T-helper 1 cell treated with Interleukin-12 subunit alpha and Interleukin-12 subunit beta and Interleukin-4 antibody, amounts not matched to agents 30 μg/mL and 1 μg/mL, for 36 hours (primary cell): ENCODE data around the gene TMEM82.

ENCODE experiments used
- H3K27ac Mint-ChIP-seq: one replicate; pipeline ENCODE4 v1.8.0; 2021; ENCODE audit warnings: mild to moderate bottlenecking, mixed read lengths
- H3K27me3 Mint-ChIP-seq: one replicate; pipeline ENCODE4 v1.8.0; 2021; ENCODE audit warnings: low read depth, mixed read lengths
- H3K36me3 Mint-ChIP-seq: one replicate; pipeline ENCODE4 v1.8.0; 2021; ENCODE audit warnings: low read depth, mixed read lengths
- H3K4me1 Mint-ChIP-seq: one replicate; pipeline ENCODE4 v1.8.0; 2021; ENCODE audit warnings: low read depth, mixed read lengths
- H3K4me3 Mint-ChIP-seq: one replicate; pipeline ENCODE4 v1.8.0; 2021; ENCODE audit warnings: mild to moderate bottlenecking, moderate library complexity, mixed read lengths
- H3K9me3 Mint-ChIP-seq: one replicate; pipeline ENCODE4 v1.8.0; 2021; ENCODE audit warnings: mixed read lengths

The TMEM82 gene

GRCh38 chr1:15753776-15754175, 11.5 kb downstream of the TMEM82 start:
- Mint-ChIP-seq H3K27ac (no peak overlapping the region), H3K9me3 (no peaks in the 10 kb centered on the region), H3K4me3 (no peak overlapping the region), H3K27me3 (peaks cover 33% of the 10 kb centered on the region), H3K36me3 (no peaks in the 10 kb centered on the region), H3K4me1 (peaks cover 8% of the 10 kb centered on the region)

- Mint-ChIP-seq H3K27ac (no peak overlapping the region), H3K9me3 (no peaks in the 10 kb centered on the region), H3K4me3 (no peak overlapping the region), H3K27me3 (peaks cover 42% of the 10 kb centered on the region), H3K4me1 (peaks cover 8% of the 10 kb centered on the region), H3K36me3 (no peaks in the 10 kb centered on the region)
Observed at GRCh38 chr1:15755021-15755645, 12.8 kb downstream of the TMEM82 start.

- Mint-ChIP-seq H3K27ac (no peak overlapping the region), H3K4me3 (no peak overlapping the region), H3K9me3 (no peaks in the 10 kb centered on the region), H3K4me1 (peaks cover 8% of the 10 kb centered on the region), H3K36me3 (no peaks in the 10 kb centered on the region), H3K27me3 (peaks cover 47% of the 10 kb centered on the region)
Observed at GRCh38 chr1:15755646-15756040, 13.3 kb downstream of the TMEM82 start.

- H3K9me3 Mint-ChIP-seq: no peaks in the 10 kb centered on the region
- peaks cover 8% of the 10 kb centered on the region for H3K4me1 Mint-ChIP-seq
- no peaks in the 10 kb centered on the region for H3K36me3 Mint-ChIP-seq
- H3K27ac Mint-ChIP-seq: no peak overlapping the region
- H3K4me3 Mint-ChIP-seq: no peak overlapping the region
- H3K27me3 Mint-ChIP-seq: peaks cover 54% of the 10 kb centered on the region
Observed at GRCh38 chr1:15756143-15757015, 14.1 kb downstream of the TMEM82 start.

GRCh38 chr1:15757016-15757543, 14.8 kb downstream of the TMEM82 start:
- H3K4me1 Mint-ChIP-seq: peaks cover 8% of the 10 kb centered on the region
- H3K9me3 Mint-ChIP-seq: no peaks in the 10 kb centered on the region
- peaks cover 58% of the 10 kb centered on the region for H3K27me3 Mint-ChIP-seq
- H3K36me3 Mint-ChIP-seq: no peaks in the 10 kb centered on the region
- no peak overlapping the region for H3K4me3 Mint-ChIP-seq
- H3K27ac Mint-ChIP-seq: no peak overlapping the region

GRCh38 chr1:15757575-15758342, 15.5 kb downstream of the TMEM82 start:
- Mint-ChIP-seq H3K4me3 (peak overlapping the region; percentile 21), H3K4me1 (peaks cover 8% of the 10 kb centered on the region), H3K9me3 (no peaks in the 10 kb centered on the region), H3K27ac (no peak overlapping the region), H3K27me3 (peaks cover 64% of the 10 kb centered on the region), H3K36me3 (no peaks in the 10 kb centered on the region)

DNA sequence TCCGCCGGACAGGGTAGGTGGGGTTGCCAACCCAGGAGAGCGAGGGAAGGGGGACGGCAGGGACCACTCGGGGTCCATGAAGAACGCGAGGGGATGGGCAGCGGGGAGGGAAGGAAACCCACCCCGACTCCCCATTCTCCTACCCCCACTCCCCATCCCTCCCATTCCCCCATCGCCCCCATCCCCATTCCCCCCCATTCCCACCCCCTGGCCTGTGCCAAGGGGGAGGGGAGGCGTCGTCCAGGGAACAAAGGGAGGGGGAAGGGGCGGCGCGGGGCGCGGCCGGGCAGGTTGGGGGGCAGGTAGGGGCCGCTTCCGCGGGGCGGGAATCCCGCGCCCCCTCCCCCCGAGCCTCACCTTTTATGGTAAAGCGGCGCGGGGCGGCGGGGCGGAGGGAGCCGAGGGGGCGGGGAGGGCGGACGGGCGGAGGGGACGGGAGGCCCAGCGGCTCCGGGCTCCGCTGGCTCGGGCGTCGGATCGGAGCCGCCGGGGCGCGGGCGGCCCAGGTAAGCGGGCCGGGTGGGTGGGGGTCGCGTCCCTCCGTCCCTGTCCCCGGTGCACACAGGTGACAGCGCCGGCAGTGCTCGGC, 16.1 kb downstream of the TMEM82 start, which contains the start of gene FBLIM1:
Gene FBLIM1 (plus strand): TSS at position 453 of the 589 bp plus-strand sequence. CDS start 6,189 bp downstream, outside the sequence.
- no peaks in the 10 kb centered on the region for H3K9me3 Mint-ChIP-seq
- no peak within 1 kb of the TSS for H3K27ac Mint-ChIP-seq
- no peaks in the 10 kb centered on the region for H3K36me3 Mint-ChIP-seq
- H3K27me3 Mint-ChIP-seq: peaks cover 66% of the 10 kb centered on the region
- peaks cover 8% of the 10 kb centered on the region for H3K4me1 Mint-ChIP-seq
- peak within 1 kb of the TSS; percentile 21 for H3K4me3 Mint-ChIP-seq

- no peaks in the 10 kb centered on the region for H3K9me3 Mint-ChIP-seq
- H3K4me1 Mint-ChIP-seq: peaks cover 8% of the 10 kb centered on the region
- H3K27ac Mint-ChIP-seq: no peak overlapping the region
- no peak overlapping the region for H3K4me3 Mint-ChIP-seq
- no peaks in the 10 kb centered on the region for H3K36me3 Mint-ChIP-seq
- peaks cover 67% of the 10 kb centered on the region for H3K27me3 Mint-ChIP-seq
Observed at GRCh38 chr1:15758953-15759661, 16.8 kb downstream of the TMEM82 start.

GRCh38 chr1:15760520-15761211, 18.4 kb downstream of the TMEM82 start:
- Mint-ChIP-seq H3K4me3 (no peak overlapping the region), H3K4me1 (peaks cover 8% of the 10 kb centered on the region), H3K9me3 (no peaks in the 10 kb centered on the region), H3K27ac (no peak overlapping the region), H3K27me3 (peaks cover 63% of the 10 kb centered on the region), H3K36me3 (no peaks in the 10 kb centered on the region)

DNA sequence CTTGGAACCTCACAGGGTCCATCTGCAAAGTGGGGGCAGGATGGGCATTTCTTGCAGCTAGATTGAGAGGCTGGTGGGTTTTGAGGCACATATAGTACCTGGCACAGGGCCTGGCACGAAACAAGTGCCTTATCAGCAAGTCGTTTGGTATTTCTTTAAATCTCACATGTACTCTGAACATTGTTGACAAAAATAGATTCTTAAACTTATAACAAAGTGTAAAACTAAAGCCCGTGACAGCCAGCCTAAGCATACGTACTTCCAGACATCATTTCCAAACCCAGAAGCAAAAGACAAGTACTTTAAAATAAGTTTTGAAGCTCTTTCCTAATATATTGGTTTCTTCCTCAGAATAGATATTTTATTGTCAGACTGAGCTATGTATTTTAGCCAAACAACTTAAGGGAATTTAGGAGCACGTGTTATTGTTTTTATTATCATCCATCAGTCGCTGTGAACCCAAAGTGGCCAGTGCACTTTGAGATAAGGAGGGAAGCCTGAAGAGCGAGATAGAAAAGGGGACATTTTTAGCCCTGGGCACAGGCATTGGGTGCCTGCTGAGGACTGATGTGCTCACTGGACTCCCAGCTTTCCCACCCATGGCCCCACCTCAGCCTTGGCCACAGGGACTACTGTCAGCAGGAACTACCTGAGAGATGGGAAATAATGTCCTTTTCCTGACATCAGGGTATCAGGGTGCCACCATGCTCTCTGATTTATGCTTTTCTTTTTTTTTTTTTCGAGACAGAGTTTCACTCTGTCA, 19.2 kb downstream of the TMEM82 start:
- no peak overlapping the region for H3K4me3 Mint-ChIP-seq
- no peaks in the 10 kb centered on the region for H3K36me3 Mint-ChIP-seq
- H3K27me3 Mint-ChIP-seq: peaks cover 54% of the 10 kb centered on the region
- peaks cover 3% of the 10 kb centered on the region for H3K4me1 Mint-ChIP-seq
- H3K27ac Mint-ChIP-seq: no peak overlapping the region
- no peaks in the 10 kb centered on the region for H3K9me3 Mint-ChIP-seq

GRCh38 chr1:15762546-15762945, 20.2 kb downstream of the TMEM82 start:
- Mint-ChIP-seq H3K27me3 (peaks cover 44% of the 10 kb centered on the region), H3K4me3 (no peak overlapping the region), H3K4me1 (peaks cover 3% of the 10 kb centered on the region), H3K27ac (no peak overlapping the region), H3K36me3 (no peaks in the 10 kb centered on the region), H3K9me3 (no peaks in the 10 kb centered on the region)

DNA sequence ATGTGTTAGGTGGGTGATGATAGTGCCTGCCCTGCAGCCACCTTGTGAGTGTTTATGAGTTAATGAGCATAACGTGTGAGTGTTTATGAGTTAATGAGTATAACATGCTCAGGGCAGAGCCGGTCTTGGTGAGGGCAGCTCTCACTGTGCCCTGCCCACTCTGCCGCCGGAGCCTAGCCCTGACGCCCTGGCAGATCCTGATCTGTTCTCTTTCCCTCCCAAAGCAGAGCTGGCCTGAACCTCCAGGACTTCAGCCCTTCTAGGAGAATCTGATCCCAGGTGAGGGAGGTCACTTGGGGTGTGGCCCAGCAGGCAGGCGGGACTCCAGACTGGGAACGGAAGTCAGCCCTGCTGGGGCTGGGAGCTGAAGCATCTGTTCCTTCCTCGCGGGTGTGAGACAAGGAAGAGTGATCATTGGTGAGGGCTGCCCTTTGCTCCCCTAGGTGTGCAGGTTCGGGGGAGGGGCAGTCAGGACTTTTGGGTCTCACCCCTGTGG, 22.0 kb downstream of the TMEM82 start:
- Mint-ChIP-seq H3K36me3 (no peaks in the 10 kb centered on the region), H3K4me1 (no peaks in the 10 kb centered on the region), H3K27me3 (peaks cover 40% of the 10 kb centered on the region), H3K9me3 (no peaks in the 10 kb centered on the region), H3K27ac (no peak overlapping the region), H3K4me3 (no peak overlapping the region)
